ENCODE results near the gene SYNPO2. TPM values are rescaled to one million over a fixed set of nuclear protein-coding genes. Genes with fewer than 3 reads are reported as not detected.

The SYNPO2 gene
- total and polyA plus RNA-seq, 2 donors (not counting 1 experiment from before 2014, with no cell fraction given): 0.03 to 0.20 TPM

- WGBS (ENCODE audit: insufficient coverage): no CpG with 5 or more reads among the region's 3 CpGs
- CTCF ChIA-PET: interaction anchor here (1.2 kb wide), 1 partner anchor 20 kb away, joined by 3 read pairs; no protein-coding TSS in a partner anchor
- no peak for DNase-seq
- peaks cover 0 to 10% (median 2%) of the 10 kb centered on the region in 4 experiments for H3K27me3 ChIP-seq (replicated peaks in 1 of 4; ENCODE audit: control extremely low read depth in 1 of 4, control insufficient read depth in 3 of 4, insufficient read depth in 4 of 4, low read length in 3 of 4)
- no peak overlapping the region for H3K27ac ChIP-seq (ENCODE audit: low read length in 2 of 2)
- Mint-ChIP-seq H3K27me3 (peaks cover 31% of the 10 kb centered on the region), H3K4me1 (no peaks in the 10 kb centered on the region), H3K9me3 (ENCODE audit: insufficient read depth) (no peaks in the 10 kb centered on the region), H3K4me3 (no peak overlapping the region), H3K27ac (no peak overlapping the region)
- no peak overlapping the region for H3K9ac ChIP-seq (ENCODE audit: low read length)
- intact Hi-C loops (cut with micrococcal nuclease): no loop called here
- no peaks in the 10 kb centered on the region for H3K79me2 ChIP-seq (ENCODE audit: control insufficient read depth, insufficient read depth, low read length)
- TF ChIP-seq EZH2 (IDR thresholded peaks at IDR 0.05; ENCODE audit: borderline replicate concordance, insufficient read depth, low read depth, low read length, poor library complexity, severe bottlenecking) (no peak), CTCF (IDR thresholded peaks at IDR 0.05) (no peak)
- H3K4me3 ChIP-seq (ENCODE audit: control extremely low read depth in 1 of 5, extremely low read depth in 1 of 5, insufficient read depth in 1 of 5, low read depth in 2 of 5, low read length in 4 of 5): no peak overlapping the region
- H3K9me3 ChIP-seq (ENCODE audit: control extremely low read depth in 1 of 3, control insufficient read depth in 2 of 3, insufficient read depth in 1 of 3, low read length in 2 of 3): no peaks in the 10 kb centered on the region
- no peaks in the 10 kb centered on the region for H3K36me3 ChIP-seq (replicated peaks in 1 of 2; ENCODE audit: control extremely low read depth in 1 of 2, control insufficient read depth in 1 of 2, extremely low read depth in 1 of 2, insufficient read depth in 2 of 2, low read length in 1 of 2)
- no peaks in the 10 kb centered on the region for H3K4me1 ChIP-seq (ENCODE audit: control insufficient read depth in 2 of 2, insufficient read depth in 2 of 2, low read length in 2 of 2)
- no peak overlapping the region for H3K4me2 ChIP-seq (replicated peaks; ENCODE audit: low read depth, low read length, poor library complexity, severe bottlenecking)
- no peak for ATAC-seq (ENCODE audit: low read depth)
- no peak overlapping the region for H2AFZ ChIP-seq (ENCODE audit: insufficient read depth, low read depth, low read length, poor library complexity, severe bottlenecking)
- POLR2A ChIA-PET: no interaction called here
- H4K20me1 ChIP-seq (ENCODE audit: control insufficient read depth, insufficient read depth, low read length, poor library complexity, severe bottlenecking): no peaks in the 10 kb centered on the region
Measured at GRCh38 chr4:118910221-118910620, 21.6 kb downstream of the SYNPO2 start.

- Histone ChIP-seq H3K27ac (ENCODE audit: low read length in 2 of 2) (no peak overlapping the region), H3K27me3 (replicated peaks in 1 of 4; ENCODE audit: control extremely low read depth in 1 of 4, control insufficient read depth in 3 of 4, insufficient read depth in 4 of 4, low read length in 3 of 4) (peaks cover 0 to 10% (median 2%) of the 10 kb centered on the region in 4 experiments), H3K4me3 (ENCODE audit: control extremely low read depth in 1 of 5, extremely low read depth in 1 of 5, insufficient read depth in 1 of 5, low read depth in 2 of 5, low read length in 4 of 5) (no peak overlapping the region), H4K20me1 (ENCODE audit: control insufficient read depth, insufficient read depth, low read length, poor library complexity, severe bottlenecking) (no peaks in the 10 kb centered on the region), H3K4me1 (ENCODE audit: control insufficient read depth in 2 of 2, insufficient read depth in 2 of 2, low read length in 2 of 2) (no peaks in the 10 kb centered on the region), H3K9ac (ENCODE audit: low read length) (no peak overlapping the region), H3K4me2 (replicated peaks; ENCODE audit: low read depth, low read length, poor library complexity, severe bottlenecking) (no peak overlapping the region), H3K36me3 (replicated peaks in 1 of 2; ENCODE audit: control extremely low read depth in 1 of 2, control insufficient read depth in 1 of 2, extremely low read depth in 1 of 2, insufficient read depth in 2 of 2, low read length in 1 of 2) (no peaks in the 10 kb centered on the region), H3K9me3 (ENCODE audit: control extremely low read depth in 1 of 3, control insufficient read depth in 2 of 3, insufficient read depth in 1 of 3, low read length in 2 of 3) (no peaks in the 10 kb centered on the region), H3K79me2 (ENCODE audit: control insufficient read depth, insufficient read depth, low read length) (no peaks in the 10 kb centered on the region), H2AFZ (ENCODE audit: insufficient read depth, low read depth, low read length, poor library complexity, severe bottlenecking) (no peak overlapping the region)
- peaks cover 26% of the 10 kb centered on the region for H3K27me3 Mint-ChIP-seq
- whole genome bisulfite sequencing (ENCODE audit: insufficient coverage): no CpG with 5 or more reads among the region's 3 CpGs
- no peak overlapping the region for H3K4me3 Mint-ChIP-seq
- H3K4me1 Mint-ChIP-seq: no peaks in the 10 kb centered on the region
- CTCF ChIA-PET: no interaction called here
- H3K9me3 Mint-ChIP-seq (ENCODE audit: insufficient read depth): no peaks in the 10 kb centered on the region
- ATAC-seq (ENCODE audit: low read depth) (no peak), DNase-seq (no peak)
- no peak for TF ChIP-seq EZH2 (IDR thresholded peaks at IDR 0.05; ENCODE audit: borderline replicate concordance, insufficient read depth, low read depth, low read length, poor library complexity, severe bottlenecking)
- TF ChIP-seq CTCF (IDR thresholded peaks at IDR 0.05): no peak
- POLR2A ChIA-PET: no interaction called here
- H3K27ac Mint-ChIP-seq: no peak overlapping the region
- intact Hi-C loops (cut with micrococcal nuclease): no loop called here
Measured at GRCh38 chr4:118911238-118911703, 22.6 kb downstream of the SYNPO2 start.

Measured in B cell (primary cell).